ENCODE measurements around the gene ADGRA1. TPM values are rescaled to one million over a fixed set of nuclear protein-coding genes. Genes with fewer than 3 reads are reported as not detected.
A peak's percentile ranks its signal among the peaks of the same experiment; 100 is the strongest.

The ADGRA1 gene, protein sequence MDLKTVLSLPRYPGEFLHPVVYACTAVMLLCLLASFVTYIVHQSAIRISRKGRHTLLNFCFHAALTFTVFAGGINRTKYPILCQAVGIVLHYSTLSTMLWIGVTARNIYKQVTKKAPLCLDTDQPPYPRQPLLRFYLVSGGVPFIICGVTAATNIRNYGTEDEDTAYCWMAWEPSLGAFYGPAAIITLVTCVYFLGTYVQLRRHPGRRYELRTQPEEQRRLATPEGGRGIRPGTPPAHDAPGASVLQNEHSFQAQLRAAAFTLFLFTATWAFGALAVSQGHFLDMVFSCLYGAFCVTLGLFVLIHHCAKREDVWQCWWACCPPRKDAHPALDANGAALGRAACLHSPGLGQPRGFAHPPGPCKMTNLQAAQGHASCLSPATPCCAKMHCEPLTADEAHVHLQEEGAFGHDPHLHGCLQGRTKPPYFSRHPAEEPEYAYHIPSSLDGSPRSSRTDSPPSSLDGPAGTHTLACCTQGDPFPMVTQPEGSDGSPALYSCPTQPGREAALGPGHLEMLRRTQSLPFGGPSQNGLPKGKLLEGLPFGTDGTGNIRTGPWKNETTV
- total RNA-seq = under 1 TPM in 1 of 3 donors, not detected in 2; 0.10 TPM
- long read RNA-seq, donor 1, full-length matches to known transcripts = 1 of 1 reads
- long read RNA-seq, donor 1, partial matches to known transcripts = 0 of 1 reads
- long read RNA-seq, donor 1, other reads (novel, unspliced or antisense) = 0 of 1 reads
- long read RNA-seq, donor 2 = 0 reads

GRCh38 chr10:133087679-133088178 is at the start of gene ADGRA1:
Gene ADGRA1 (plus strand): TSS chr10:133087924. CDS start chr10:133088910, 986 bp downstream.
- DNase-seq = no peak
- intact Hi-C loops (cut with DNase I, micrococcal nuclease) = no loop called here
- Histone ChIP-seq H3K4me3 (no peak within 1 kb of the TSS), H3K4me1 (ENCODE audit: low read depth) (no peaks in the 10 kb centered on the region), H3K9me3 (no peaks in the 10 kb centered on the region), H3K36me3 (ENCODE audit: low read depth) (no peaks in the 10 kb centered on the region)
- ATAC-seq = no peak
- TF ChIP-seq, protein P1, sequence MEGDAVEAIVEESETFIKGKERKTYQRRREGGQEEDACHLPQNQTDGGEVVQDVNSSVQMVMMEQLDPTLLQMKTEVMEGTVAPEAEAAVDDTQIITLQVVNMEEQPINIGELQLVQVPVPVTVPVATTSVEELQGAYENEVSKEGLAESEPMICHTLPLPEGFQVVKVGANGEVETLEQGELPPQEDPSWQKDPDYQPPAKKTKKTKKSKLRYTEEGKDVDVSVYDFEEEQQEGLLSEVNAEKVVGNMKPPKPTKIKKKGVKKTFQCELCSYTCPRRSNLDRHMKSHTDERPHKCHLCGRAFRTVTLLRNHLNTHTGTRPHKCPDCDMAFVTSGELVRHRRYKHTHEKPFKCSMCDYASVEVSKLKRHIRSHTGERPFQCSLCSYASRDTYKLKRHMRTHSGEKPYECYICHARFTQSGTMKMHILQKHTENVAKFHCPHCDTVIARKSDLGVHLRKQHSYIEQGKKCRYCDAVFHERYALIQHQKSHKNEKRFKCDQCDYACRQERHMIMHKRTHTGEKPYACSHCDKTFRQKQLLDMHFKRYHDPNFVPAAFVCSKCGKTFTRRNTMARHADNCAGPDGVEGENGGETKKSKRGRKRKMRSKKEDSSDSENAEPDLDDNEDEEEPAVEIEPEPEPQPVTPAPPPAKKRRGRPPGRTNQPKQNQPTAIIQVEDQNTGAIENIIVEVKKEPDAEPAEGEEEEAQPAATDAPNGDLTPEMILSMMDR (IDR thresholded peaks at IDR 0.05) = no peak

DNA sequence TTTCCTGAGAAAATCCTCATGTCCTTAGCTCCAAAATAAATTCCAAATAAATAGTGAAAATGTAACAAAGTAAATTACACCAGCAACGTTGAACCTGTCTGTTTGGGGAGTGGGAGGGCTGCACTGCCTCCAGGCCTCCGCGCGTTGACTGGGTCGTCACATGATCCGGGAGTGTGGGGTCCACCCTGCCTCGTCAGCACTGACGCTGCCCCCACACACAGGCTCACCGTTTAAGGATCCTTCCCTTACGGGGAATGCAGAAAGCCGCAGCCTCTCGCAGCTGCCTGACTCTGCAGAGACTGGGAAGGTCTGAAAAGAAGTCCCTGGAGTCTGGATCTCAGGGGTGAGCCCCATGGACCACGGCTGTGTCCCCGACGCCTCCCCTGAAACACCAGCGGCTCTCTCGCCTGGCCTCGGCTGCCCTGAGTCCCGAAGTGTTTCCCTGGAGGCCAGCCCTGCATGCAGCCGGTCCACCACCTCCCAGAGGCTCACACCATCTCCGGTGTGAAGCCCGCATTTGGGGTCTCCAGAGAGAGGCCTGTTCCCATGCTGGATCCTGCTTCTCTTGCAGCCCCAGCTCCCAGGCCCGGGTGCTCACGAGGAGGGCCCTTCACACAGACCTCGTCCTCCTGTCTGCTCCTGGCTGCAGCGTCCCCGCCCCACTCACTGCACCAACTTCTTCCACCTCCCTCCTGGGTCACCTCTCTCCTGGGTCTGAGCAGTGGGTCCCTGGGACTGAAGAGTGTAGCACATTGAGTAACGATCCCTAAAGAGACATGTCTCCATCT is 49.5 kb upstream of the ADGRA1 start:
- ATAC-seq = no peak
- DNase-seq = no peak
- no peaks in the 10 kb centered on the region for H3K36me3 ChIP-seq (ENCODE audit: low read depth)
- no peaks in the 10 kb centered on the region for H3K9me3 ChIP-seq
- intact Hi-C loops (cut with DNase I, micrococcal nuclease) = no loop called here
- no peak overlapping the region for H3K4me3 ChIP-seq
- no peaks in the 10 kb centered on the region for H3K4me1 ChIP-seq (ENCODE audit: low read depth)
- TF ChIP-seq, protein P1 (IDR thresholded peaks at IDR 0.05) = no peak

- H3K36me3 ChIP-seq (ENCODE audit: low read depth) = no peaks in the 10 kb centered on the region
- TF ChIP-seq, protein P1 (IDR thresholded peaks at IDR 0.05) = no peak
- intact Hi-C loops (cut with DNase I, micrococcal nuclease) = no loop called here
- no peak overlapping the region for H3K4me3 ChIP-seq
- H3K9me3 ChIP-seq = no peaks in the 10 kb centered on the region
- DNase-seq (no peak), ATAC-seq (no peak)
- H3K4me1 ChIP-seq (ENCODE audit: low read depth) = no peaks in the 10 kb centered on the region
These were observed 48.5 kb upstream of the ADGRA1 start for GRCh38 chr10:133039107-133039802.

- H3K4me1 ChIP-seq (ENCODE audit: low read depth) = no peaks in the 10 kb centered on the region
- no peaks in the 10 kb centered on the region for H3K9me3 ChIP-seq
- no peak overlapping the region for H3K4me3 ChIP-seq
- TF ChIP-seq, protein P1 (IDR thresholded peaks at IDR 0.05) = no peak
- DNase-seq (no peak), ATAC-seq (no peak)
- no peaks in the 10 kb centered on the region for H3K36me3 ChIP-seq (ENCODE audit: low read depth)
- intact Hi-C loops (cut with DNase I, micrococcal nuclease) = no loop called here
These were observed 47.9 kb upstream of the ADGRA1 start for GRCh38 chr10:133039803-133040165.

DNA sequence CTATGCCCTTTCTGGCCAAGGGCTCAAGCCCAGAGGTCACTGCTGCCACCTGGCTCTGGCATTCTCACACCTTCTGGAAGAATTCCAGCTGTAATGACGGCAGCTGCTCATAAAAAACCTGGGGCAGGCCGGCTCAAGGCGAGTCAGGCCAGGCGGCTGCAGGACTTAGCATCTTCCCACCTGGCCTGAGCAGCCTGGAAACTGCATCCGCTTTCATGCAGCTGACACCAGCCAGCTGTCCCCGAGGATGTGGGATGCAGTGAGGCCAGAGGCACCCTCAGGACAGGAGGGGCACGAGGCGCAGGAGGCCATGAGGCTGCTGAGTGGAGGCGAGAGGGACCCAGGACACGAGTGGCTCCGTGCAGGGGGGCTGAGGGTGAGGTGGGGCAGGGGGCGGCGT is 47.5 kb upstream of the ADGRA1 start:
- intact Hi-C loops (cut with DNase I, micrococcal nuclease) = no loop called here
- Histone ChIP-seq H3K4me3 (no peak overlapping the region), H3K4me1 (ENCODE audit: low read depth) (no peaks in the 10 kb centered on the region), H3K36me3 (ENCODE audit: low read depth) (no peaks in the 10 kb centered on the region), H3K9me3 (no peaks in the 10 kb centered on the region)
- peak; percentile 40 for ATAC-seq
- peak in 2 of 3 donors; percentile 34 to 39 for DNase-seq
- TF ChIP-seq, protein P1 (IDR thresholded peaks at IDR 0.05) = no peak

All from mucosa of descending colon (tissue), 3 donors.